ENCODE measurements around the gene UBTD2. TPM values are rescaled to one million over a fixed set of nuclear protein-coding genes. Genes with fewer than 3 reads are reported as not detected.

UBTD2 gene
- total RNA-seq, 1 donor from 2014 or later = 30.1 TPM

GRCh38 chr5:172311026-172311425 is 27.5 kb upstream of the UBTD2 start:
- H3K27me3 ChIP-seq (ENCODE audit: control insufficient read depth, insufficient read depth, low read length) = no peaks in the 10 kb centered on the region
- DNase-seq (ENCODE audit: low read depth) = no peak
- TF ChIP-seq, protein P1, sequence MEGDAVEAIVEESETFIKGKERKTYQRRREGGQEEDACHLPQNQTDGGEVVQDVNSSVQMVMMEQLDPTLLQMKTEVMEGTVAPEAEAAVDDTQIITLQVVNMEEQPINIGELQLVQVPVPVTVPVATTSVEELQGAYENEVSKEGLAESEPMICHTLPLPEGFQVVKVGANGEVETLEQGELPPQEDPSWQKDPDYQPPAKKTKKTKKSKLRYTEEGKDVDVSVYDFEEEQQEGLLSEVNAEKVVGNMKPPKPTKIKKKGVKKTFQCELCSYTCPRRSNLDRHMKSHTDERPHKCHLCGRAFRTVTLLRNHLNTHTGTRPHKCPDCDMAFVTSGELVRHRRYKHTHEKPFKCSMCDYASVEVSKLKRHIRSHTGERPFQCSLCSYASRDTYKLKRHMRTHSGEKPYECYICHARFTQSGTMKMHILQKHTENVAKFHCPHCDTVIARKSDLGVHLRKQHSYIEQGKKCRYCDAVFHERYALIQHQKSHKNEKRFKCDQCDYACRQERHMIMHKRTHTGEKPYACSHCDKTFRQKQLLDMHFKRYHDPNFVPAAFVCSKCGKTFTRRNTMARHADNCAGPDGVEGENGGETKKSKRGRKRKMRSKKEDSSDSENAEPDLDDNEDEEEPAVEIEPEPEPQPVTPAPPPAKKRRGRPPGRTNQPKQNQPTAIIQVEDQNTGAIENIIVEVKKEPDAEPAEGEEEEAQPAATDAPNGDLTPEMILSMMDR (IDR thresholded peaks at IDR 0.05; ENCODE audit: insufficient read depth, low read length, poor library complexity, severe bottlenecking) = no peak

DNA sequence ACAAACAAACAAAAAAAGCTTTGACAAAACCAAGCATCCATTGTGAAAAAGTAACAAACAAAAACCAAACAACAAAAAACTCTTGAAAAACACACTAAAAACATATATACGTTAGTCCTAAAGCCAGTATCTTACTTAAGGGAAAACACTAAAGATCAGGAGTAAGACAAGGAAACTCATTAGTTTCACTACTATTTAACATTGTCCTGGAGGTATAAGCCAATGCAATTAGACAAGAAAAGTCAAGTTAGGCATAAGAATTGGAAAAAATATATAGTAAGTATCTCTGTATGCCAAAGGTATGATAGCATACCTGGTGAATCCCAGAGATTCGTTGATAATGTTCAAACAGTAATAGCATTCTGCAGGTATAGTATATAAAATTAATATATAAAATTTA is 21.8 kb upstream of the UBTD2 start:
- Histone ChIP-seq H3K36me3 (ENCODE audit: control insufficient read depth, insufficient read depth, low read length) (no peaks in the 10 kb centered on the region), H3K27me3 (ENCODE audit: control insufficient read depth, insufficient read depth, low read length) (no peaks in the 10 kb centered on the region), H3K4me3 (ENCODE audit: low read depth, low read length) (no peak overlapping the region)
- DNase-seq (ENCODE audit: low read depth) = no peak
- TF ChIP-seq, protein P1 (IDR thresholded peaks at IDR 0.05; ENCODE audit: insufficient read depth, low read length, poor library complexity, severe bottlenecking) = no peak

More at GRCh38 chr5:172311026-172311425, 27.5 kb upstream of the UBTD2 start:
- no peak overlapping the region for H3K4me3 ChIP-seq (ENCODE audit: low read depth, low read length)
- H3K36me3 ChIP-seq (ENCODE audit: control insufficient read depth, insufficient read depth, low read length) = no peaks in the 10 kb centered on the region

- TF ChIP-seq, protein P1 (IDR thresholded peaks at IDR 0.05; ENCODE audit: insufficient read depth, low read length, poor library complexity, severe bottlenecking) = no peak
- no peak for DNase-seq (ENCODE audit: low read depth)
- no peaks in the 10 kb centered on the region for H3K36me3 ChIP-seq (ENCODE audit: control insufficient read depth, insufficient read depth, low read length)
- H3K27me3 ChIP-seq (ENCODE audit: control insufficient read depth, insufficient read depth, low read length) = no peaks in the 10 kb centered on the region
- H3K4me3 ChIP-seq (ENCODE audit: low read depth, low read length) = no peak overlapping the region
These were observed 20.2 kb upstream of the UBTD2 start for GRCh38 chr5:172303572-172304335.

GRCh38 chr5:172303162-172303561 is 19.6 kb upstream of the UBTD2 start:
- TF ChIP-seq, protein P1 (IDR thresholded peaks at IDR 0.05; ENCODE audit: insufficient read depth, low read length, poor library complexity, severe bottlenecking) = no peak
- Histone ChIP-seq H3K36me3 (ENCODE audit: control insufficient read depth, insufficient read depth, low read length) (no peaks in the 10 kb centered on the region), H3K27me3 (ENCODE audit: control insufficient read depth, insufficient read depth, low read length) (no peaks in the 10 kb centered on the region), H3K4me3 (ENCODE audit: low read depth, low read length) (no peak overlapping the region)
- DNase-seq (ENCODE audit: low read depth) = no peak

DNA sequence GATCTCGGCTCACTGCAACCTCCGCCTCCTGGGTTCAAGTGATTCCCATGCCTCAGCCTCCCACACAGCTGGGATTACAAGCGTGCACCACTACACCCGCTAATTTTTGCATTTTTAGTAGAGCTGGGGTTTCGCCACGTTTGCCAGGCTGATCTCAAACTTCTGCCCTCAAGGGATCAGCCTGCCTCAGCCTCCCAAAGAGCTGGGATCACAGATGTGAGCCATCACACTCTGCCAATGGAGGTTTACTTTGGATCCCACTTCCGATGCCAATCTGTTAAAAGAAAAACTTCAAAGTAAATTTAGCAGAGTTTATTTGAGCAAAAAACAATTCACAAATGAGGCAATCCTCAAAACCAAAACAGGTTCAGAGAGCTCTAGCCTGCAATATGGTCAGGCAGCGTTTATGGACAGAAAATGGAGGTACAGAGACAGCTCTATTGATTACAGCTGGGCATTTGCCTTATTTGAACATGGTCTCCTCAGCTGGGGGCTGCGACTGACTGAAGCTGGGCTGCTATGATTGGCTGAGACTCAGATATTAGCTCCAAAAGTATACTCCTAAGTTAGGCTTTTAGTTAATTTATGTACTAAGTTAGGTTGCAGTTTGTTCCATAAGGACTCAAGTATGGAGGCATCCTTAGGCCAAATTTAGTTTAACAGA is 18.6 kb upstream of the UBTD2 start:
- TF ChIP-seq, protein P1 (IDR thresholded peaks at IDR 0.05; ENCODE audit: insufficient read depth, low read length, poor library complexity, severe bottlenecking) = no peak
- no peak for DNase-seq (ENCODE audit: low read depth)

More for the DNA sequence above, 18.6 kb upstream of the UBTD2 start:
- Histone ChIP-seq H3K4me3 (ENCODE audit: low read depth, low read length) (no peak overlapping the region), H3K36me3 (ENCODE audit: control insufficient read depth, insufficient read depth, low read length) (no peaks in the 10 kb centered on the region), H3K27me3 (ENCODE audit: control insufficient read depth, insufficient read depth, low read length) (no peaks in the 10 kb centered on the region)

Measured in kidney epithelial cell (primary cell).